HG02938 (cell line): ENCODE measurements around the gene FAM117B.
"Not testable (repeated sequence)": the region's sequence is repeated elsewhere in the genome, so short reads cannot be mapped to it uniquely, and the experiment has no call there.

Source experiments
- ATAC-seq: cut with Tn5 transposase; IDR thresholded peaks from one replicate; pipeline ENCODE4 v1.9.1; 2021; ENCODE audit warnings: mild to moderate bottlenecking, moderate library complexity; ENCODE audit not compliant: unreplicated experiment

Gene FAM117B

GRCh38 chr2:202700075-202700901 is 65.5 kb downstream of the FAM117B start:
- no peak for ATAC-seq

GRCh38 chr2:202703091-202703490 is 68.3 kb downstream of the FAM117B start:
- no peak for ATAC-seq

DNA sequence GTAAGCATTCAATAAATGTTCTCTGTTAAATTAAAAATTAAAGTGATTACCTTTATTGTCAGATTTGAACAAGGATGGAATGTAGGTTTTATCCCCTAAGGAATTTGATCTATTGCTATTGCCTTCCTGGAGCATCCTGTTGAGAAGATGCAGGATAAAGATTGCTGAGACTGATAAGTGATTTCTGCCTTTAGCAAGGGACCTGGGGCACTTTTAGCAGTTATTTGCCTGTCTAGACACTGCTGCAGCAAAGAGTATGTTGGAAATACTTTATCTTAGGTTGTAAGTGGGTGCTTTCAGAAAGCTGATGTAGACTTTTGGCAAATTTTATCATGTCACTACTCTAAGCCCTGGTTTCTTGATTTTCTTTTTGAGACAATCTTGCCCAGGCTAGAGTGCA is 69.5 kb downstream of the FAM117B start:
- no peak for ATAC-seq

DNA sequence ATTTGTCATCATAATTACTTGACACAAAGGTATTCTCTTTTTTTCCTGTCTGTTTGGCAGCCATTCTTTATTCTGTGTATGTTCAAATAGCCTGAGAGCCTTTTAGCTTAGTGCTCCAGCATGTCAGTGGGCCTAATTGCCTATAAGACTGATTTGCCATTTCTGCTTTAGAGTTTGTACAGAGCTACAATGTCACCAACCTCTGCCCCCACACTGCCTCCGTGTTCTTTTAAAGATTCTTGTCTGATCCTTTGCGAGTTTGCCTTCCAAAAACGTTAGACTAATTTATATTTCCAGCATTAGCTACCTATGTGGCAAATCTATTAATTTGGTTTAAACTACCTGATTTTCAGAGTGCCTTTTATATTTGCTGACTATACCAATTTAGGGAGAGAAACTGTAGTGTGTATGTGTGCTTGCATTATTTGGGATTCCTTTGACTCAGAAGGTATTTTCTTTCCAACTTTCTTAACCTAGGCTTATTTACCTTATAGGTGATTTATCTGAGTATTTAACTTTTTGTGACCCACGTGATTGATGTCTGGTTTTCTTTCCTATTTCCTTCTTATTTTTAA is 70.8 kb downstream of the FAM117B start:
- ATAC-seq = no peak

- ATAC-seq = not testable (repeated sequence)
Observed at GRCh38 chr2:202714971-202715935, 80.5 kb downstream of the FAM117B start.

GRCh38 chr2:202716114-202716718 is 81.4 kb downstream of the FAM117B start:
- no peak for ATAC-seq

- no peak for ATAC-seq
Observed at GRCh38 chr2:202716953-202717597, 82.3 kb downstream of the FAM117B start.

- no peak for ATAC-seq
Observed at GRCh38 chr2:202717598-202718310, 83.0 kb downstream of the FAM117B start.

DNA sequence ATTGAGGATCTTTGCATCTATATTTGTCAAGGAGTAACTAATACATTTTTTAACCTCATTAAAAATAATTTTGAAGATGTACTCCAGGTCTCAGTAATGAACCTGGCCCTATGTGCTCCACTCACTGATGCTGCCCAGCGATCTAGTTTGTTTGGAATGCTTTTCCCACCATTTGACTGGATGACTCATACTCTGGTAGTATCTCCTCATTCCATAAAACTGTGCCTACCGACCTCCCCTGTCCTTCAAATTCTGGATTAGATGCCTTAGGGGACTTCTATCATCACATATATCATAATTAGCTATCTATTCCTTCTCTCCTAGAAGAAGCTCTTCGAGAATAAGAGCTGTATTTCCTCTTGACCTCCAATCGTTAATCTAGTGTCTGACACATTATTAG is 83.8 kb downstream of the FAM117B start:
- no peak for ATAC-seq

GRCh38 chr2:202720226-202720625 is 85.5 kb downstream of the FAM117B start:
- no peak for ATAC-seq

GRCh38 chr2:202721621-202722020 is 86.9 kb downstream of the FAM117B start:
- ATAC-seq = no peak

DNA sequence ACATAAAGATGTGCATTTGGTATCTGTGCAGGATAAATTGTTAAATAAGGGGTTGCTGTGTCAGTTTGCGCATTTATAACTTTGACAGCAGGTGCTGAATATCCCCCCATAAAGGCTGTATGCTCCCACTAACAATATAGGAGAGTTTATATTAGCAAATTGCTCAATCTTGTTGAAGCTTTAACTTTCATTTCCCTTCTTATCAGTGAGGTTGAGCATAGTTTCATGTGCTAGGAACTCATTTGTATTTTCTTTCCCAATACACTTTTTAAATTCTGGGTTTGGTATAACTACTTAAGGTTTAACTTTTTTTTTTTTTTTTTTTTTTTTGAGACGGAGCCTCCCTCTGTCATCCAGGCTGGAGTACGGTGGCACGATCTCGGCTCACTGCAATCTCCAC is 89.0 kb downstream of the FAM117B start:
- ATAC-seq = no peak

- no peak for ATAC-seq
Observed at GRCh38 chr2:202726070-202726469, 91.3 kb downstream of the FAM117B start.

DNA sequence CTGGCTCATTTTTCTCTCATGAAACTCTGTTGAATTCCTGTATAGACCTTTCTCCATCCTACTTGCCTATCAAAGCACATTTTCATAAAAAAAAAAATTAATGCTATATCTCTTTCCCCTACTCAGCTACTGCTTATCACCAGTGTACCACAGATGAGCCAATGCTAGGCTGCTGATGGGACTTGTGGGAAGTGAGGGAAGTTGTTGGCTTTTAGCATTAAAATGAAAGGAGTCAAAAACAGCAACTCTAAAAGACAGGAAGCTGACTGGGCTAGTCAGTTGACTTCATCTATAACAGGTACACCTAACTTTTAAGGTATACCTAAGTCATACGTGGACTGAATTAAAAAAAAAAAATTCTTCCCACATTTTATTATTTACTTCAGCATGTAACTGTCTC is 102.1 kb downstream of the FAM117B start:
- ATAC-seq = no peak

GRCh38 chr2:202743613-202744012 is 108.8 kb downstream of the FAM117B start:
- no peak for ATAC-seq

- ATAC-seq = no peak
Observed at GRCh38 chr2:202749477-202749876, 114.7 kb downstream of the FAM117B start.

DNA sequence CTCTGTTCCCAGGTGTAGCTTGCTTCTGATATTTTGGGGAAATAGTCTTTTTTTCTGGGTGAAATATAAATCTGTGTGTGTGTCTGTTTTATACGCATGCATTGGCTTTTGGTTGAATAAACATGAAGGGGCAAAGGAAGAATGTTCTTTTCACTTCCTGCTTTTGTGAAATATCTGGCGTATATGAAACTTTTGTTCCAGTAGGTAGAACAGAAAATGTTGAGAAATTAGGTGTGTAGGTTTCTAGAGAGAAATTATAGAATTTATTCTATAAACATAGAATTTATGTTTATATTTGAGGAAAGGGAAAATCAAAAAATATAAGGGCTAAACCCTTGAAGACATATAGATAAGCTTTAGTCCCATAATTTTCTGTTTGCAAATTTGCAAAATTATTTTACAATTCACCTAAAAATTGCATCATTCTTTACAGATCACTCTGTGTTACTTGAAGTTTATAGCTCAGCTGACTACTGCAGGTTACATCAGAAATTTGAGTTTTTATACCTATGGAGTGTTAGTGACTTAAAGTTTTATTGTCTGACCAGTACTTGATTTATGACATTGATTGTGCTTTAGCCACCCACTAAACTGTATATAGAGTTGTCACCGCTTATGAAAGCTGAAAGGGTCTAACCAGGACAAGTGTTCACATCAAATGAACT is 116.1 kb downstream of the FAM117B start:
- ATAC-seq = no peak

- ATAC-seq = no peak
Observed at GRCh38 chr2:202752071-202752470, 117.3 kb downstream of the FAM117B start.

- no peak for ATAC-seq
Observed at GRCh38 chr2:202754936-202755335, 120.2 kb downstream of the FAM117B start.
